RWPE2 (cell line): ENCODE data around the gene ZFC3H1.
A peak's percentile ranks its signal among the peaks of the same experiment; 100 is the strongest.

Source experiments
- ATAC-seq: fragments of 200-7000 bp; cut with Tn5 transposase; 3 replicates; pipeline ENCODE4 v1.9.1; 2021; ENCODE audit warnings: low read depth
- DNase-seq: peaks from one replicate; pipeline ENCODE4 v3.0.0-alpha.2; 2020; ENCODE audit warnings: low spot score
- H3K27ac ChIP-seq: fragments of 450-650 bp; 2 replicates; pipeline ENCODE4 v1.5.1; 2017; ENCODE audit warnings: mild to moderate bottlenecking; ENCODE audit not compliant: poor library complexity, severe bottlenecking
- H3K27me3 ChIP-seq: fragments of 250-450 bp; sonication (Bioruptor Pico); 2 replicates; pipeline ENCODE4 v1.5.1; 2021; ENCODE audit warnings: mild to moderate bottlenecking, moderate library complexity; ENCODE audit not compliant: insufficient read depth, poor library complexity, severe bottlenecking
- H3K36me3 ChIP-seq: fragments of 250-450 bp; sonication (Bioruptor Pico); 2 replicates; pipeline ENCODE4 v1.5.1; 2020; ENCODE audit warnings: low read depth, mild to moderate bottlenecking, moderate library complexity
- H3K4me1 ChIP-seq: fragments of 250-450 bp; sonication (Bioruptor Pico); 2 replicates; pipeline ENCODE4 v1.5.1; 2021; ENCODE audit warnings: mild to moderate bottlenecking, moderate library complexity; ENCODE audit not compliant: insufficient read depth, poor library complexity, severe bottlenecking
- H3K4me3 ChIP-seq: fragments of 250-450 bp; sonication (Bioruptor Pico); 2 replicates; pipeline ENCODE4 v1.5.1; 2021; ENCODE audit warnings: mild to moderate bottlenecking, moderate library complexity; ENCODE audit not compliant: severe bottlenecking
- H3K9me3 ChIP-seq: fragments of 250-450 bp; sonication (Bioruptor Pico); 2 replicates; pipeline ENCODE4 v1.5.1; 2021; ENCODE audit warnings: mild to moderate bottlenecking, moderate library complexity; ENCODE audit not compliant: severe bottlenecking
- CTCF ChIP-seq: fragments of 450-650 bp; IDR thresholded peaks from one replicate; pipeline ENCODE4 v1.5.1; 2017; ENCODE audit warnings: mild to moderate bottlenecking, moderate library complexity; ENCODE audit not compliant: poor library complexity, severe bottlenecking

ZFC3H1 gene

GRCh38 chr12:71639341-71639760, 24.3 kb downstream of the ZFC3H1 start:
- H3K4me3 ChIP-seq = no peak overlapping the region
- DNase-seq = no peak
- no peaks in the 10 kb centered on the region for H3K9me3 ChIP-seq
- ATAC-seq = peak; percentile 61; the same call in 2 of the 3 replicates
- H3K36me3 ChIP-seq = peaks cover 99% of the 10 kb centered on the region
- H3K27me3 ChIP-seq = no peaks in the 10 kb centered on the region
- H3K4me1 ChIP-seq = no peaks in the 10 kb centered on the region
- TF ChIP-seq CTCF = peak; percentile 35
- no peak overlapping the region for H3K27ac ChIP-seq

- no peaks in the 10 kb centered on the region for H3K9me3 ChIP-seq
- ATAC-seq (no peak), DNase-seq (no peak)
- no peak for TF ChIP-seq CTCF
- H3K27me3 ChIP-seq = no peaks in the 10 kb centered on the region
- no peak overlapping the region for H3K4me3 ChIP-seq
- H3K4me1 ChIP-seq = no peaks in the 10 kb centered on the region
- H3K36me3 ChIP-seq = peaks cover 99% of the 10 kb centered on the region
- no peak overlapping the region for H3K27ac ChIP-seq
Measured at GRCh38 chr12:71638499-71638898, 25.1 kb downstream of the ZFC3H1 start.

GRCh38 chr12:71636704-71637115, 26.9 kb downstream of the ZFC3H1 start:
- 0 out of 3 replicates have a peak, but pooled peaks have one; percentile 35 for ATAC-seq
- H3K27me3 ChIP-seq = no peaks in the 10 kb centered on the region
- peak; percentile 85 for TF ChIP-seq CTCF
- peaks cover 99% of the 10 kb centered on the region for H3K36me3 ChIP-seq
- H3K9me3 ChIP-seq = no peaks in the 10 kb centered on the region
- H3K27ac ChIP-seq = no peak overlapping the region
- no peaks in the 10 kb centered on the region for H3K4me1 ChIP-seq
- H3K4me3 ChIP-seq = no peak overlapping the region
- no peak for DNase-seq

- Histone ChIP-seq H3K4me3 (no peak overlapping the region), H3K9me3 (no peaks in the 10 kb centered on the region), H3K27me3 (no peaks in the 10 kb centered on the region), H3K27ac (peak overlapping the region; percentile 12), H3K36me3 (peaks cover 100% of the 10 kb centered on the region), H3K4me1 (no peaks in the 10 kb centered on the region)
- DNase-seq (no peak), ATAC-seq (no peak)
- no peak for TF ChIP-seq CTCF
Measured at GRCh38 chr12:71627438-71628002, 36.1 kb downstream of the ZFC3H1 start.

- no peaks in the 10 kb centered on the region for H3K9me3 ChIP-seq
- peaks cover 100% of the 10 kb centered on the region for H3K36me3 ChIP-seq
- no peak overlapping the region for H3K4me3 ChIP-seq
- ATAC-seq (no peak), DNase-seq (no peak)
- no peak for TF ChIP-seq CTCF
- H3K4me1 ChIP-seq = no peaks in the 10 kb centered on the region
- H3K27me3 ChIP-seq = no peaks in the 10 kb centered on the region
- peak overlapping the region; percentile 12 for H3K27ac ChIP-seq
Measured at GRCh38 chr12:71626768-71627167, 36.9 kb downstream of the ZFC3H1 start.
